SKM-1 (cell line): ENCODE data around the gene GRIA3.

Experiments
- DNase-seq: peaks from one replicate; lab custom pipeline; 2025; ENCODE audit not compliant: unreplicated experiment; lab: John Stamatoyannopoulos, UW

GRIA3 gene

DNA sequence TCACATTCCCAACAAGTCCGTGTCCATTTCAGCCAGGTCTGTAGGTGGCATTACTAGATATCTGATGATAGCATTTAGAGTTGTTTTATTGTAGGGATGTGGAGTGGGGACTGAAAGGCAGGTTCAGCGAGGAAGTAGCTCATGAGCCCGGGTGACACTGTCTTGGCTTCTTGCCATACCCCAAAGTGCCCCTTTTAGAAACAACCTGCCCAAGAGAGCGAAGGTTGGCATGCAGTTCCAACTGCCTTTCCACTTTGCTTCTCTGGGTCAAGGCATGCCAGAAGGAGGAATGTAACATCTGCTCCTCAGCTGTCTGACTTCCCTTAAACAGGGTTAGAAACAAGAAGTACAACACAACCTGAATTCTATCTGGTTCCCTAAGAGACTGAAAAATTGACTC lies 9.0 kb downstream of the GRIA3 start:
- DNase-seq = no peak

DNA sequence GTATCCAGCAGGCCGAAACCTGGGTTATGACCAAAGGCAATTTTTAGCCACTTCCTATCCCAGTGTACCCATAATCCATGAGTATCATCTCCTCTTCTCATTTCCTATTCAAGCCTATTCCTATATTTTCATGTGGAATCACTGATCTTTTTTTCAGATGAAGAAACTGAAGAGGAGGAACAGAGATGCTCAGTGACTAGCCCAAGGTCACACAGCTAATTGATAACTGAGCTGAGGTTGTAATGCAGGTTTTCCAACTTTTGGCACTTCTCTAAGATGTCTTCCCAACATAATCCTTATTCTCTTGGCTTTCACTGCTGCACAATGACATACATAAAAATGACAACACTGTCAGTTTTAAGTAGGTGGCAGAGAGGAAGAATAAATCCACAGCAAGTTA lies 15.3 kb downstream of the GRIA3 start:
- no peak for DNase-seq

DNA sequence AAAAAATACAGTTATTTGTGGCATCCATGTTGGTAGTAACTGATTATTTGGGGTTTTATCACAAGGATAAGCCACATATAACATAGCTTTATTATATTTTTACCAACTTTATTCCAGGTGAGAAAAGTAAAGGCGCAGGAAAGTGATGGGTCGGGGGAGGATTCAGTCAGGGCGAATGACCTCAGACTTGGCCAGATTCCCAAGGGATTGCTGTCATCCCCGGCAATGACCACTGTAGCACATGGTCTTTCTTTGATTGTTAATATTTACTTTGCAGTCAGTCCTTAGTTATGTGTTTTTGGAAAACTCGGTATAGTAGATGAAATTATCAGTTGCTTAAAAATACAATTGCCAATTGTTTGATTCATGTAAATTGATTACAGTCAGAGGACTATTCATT lies 17.6 kb downstream of the GRIA3 start:
- no peak for DNase-seq

DNA sequence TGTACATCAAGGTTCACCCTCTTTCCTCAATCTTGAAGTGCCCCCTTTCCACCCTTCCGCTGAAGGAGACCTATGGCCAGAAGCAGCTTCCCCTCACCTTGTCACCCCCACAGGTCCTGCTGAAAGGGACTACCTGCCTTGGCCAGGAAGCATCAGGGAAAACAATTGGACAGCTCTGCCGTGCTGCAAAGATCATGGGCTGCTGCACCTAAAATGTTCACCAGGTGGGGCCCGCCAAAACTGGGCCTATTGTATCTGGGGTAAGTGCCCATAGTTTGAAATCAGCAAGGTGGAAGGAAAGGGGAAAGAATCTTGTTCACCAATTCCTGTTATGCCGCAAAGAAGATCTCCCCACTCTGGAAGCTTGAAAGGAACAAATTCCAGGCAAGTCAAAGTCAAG lies 18.4 kb downstream of the GRIA3 start:
- no peak for DNase-seq

DNA sequence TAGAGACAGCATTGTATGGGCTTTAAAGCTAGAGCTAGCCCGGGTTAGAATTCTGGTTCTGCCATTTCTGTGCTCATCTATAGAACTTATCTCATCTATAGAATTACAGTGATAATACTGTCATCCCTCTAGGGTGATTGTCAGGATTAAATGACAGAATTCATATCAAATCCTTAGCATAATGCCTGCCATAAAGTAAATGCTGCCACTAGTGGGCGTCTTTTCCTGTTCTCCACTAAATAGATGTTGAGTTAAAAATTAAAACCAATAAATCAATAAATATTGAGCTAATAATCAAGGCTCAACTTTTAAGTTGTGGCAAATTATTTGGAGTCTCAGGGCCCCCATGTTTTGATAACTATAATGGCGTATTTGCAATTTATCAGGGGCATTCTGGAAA lies 19.7 kb downstream of the GRIA3 start:
- DNase-seq = no peak

DNA sequence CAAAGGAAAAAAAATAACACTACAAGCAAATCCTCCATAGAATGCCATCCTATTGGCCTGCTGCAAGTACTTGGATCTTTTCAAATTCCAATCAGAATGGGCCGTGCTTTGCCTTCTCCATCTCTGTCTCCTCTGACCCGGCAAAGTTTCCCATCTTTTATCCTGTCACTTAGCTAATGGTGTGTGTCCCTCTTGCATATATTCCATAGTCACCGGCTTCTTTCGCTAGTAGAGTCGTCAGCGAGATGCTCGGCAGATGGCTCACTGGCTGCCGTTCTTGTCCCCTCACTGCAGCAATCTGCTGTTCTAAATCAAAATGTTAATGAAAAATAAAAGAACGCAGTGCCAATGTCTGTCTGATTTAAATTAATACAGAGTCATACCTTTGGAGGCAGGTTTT lies 22.1 kb downstream of the GRIA3 start:
- DNase-seq = no peak

DNA sequence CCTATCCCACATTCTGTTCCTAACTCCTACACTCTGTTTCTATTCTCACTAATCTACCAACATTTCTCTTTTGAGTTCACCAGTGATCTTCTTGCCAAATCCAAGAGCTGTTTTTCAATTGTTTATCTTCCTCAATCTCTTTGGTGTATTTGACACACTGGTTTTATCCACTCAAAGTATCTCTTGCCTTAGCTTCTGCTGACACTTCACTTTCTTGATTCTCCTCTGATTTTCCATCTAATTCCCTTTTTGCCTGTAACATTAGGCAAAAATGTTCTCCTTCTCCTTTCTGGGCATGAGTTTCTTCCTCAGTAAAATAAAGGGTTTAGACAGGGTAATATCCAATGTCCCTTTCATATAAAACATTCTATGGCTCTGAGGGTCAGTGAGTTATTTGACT lies 26.2 kb downstream of the GRIA3 start:
- no peak for DNase-seq

DNA sequence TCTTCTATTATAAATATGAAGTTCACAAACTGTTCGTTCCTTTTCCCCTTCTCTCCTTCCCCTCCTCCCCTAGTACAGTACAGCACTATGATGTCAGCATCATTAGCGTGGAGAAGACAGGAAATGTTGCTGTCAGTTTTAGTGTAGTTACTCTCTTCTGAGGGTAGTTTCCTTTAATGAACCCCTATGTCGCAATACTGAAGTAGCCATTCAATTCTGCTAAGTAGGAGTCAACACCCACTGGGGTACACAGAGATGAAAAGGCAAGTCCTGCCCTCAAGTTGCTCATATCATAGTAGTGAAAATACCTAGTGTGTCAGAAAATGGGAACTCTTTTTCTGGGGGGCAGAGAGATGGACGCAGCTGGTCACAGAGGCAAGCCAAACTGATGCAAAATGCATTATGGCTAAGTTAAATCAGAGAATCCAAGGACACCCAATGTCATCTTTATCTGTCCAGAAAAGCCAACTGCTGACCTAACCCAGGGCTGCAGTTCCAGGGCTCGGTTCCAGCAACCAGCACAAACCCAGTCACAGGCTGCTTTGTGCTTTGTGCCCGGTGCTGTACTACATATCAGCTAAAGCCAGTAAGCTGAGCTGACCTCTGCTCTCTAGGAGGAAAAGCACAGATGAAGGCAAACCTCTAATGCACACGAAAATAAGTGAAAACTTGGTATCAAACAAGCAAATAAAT lies 31.5 kb downstream of the GRIA3 start:
- no peak for DNase-seq

DNA sequence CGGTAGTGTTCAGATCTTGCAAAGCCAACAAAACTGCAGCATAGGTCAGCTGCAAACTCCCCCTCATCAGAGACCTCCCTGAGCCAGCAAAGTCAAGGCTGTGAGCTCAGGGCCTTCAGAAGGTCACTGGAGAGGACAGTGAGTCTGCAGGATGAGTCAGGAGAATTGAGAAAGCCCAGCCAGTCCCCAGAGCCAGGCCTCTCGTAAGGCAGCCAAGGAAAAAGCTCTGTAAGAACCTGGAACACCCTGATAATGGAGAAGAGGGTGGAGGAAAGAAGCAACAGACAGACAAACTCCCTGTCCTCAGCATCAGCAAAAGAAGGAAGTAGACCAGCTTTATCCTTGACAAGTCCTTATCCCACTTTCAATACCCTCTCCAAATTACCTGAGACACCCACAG lies 33.0 kb downstream of the GRIA3 start:
- no peak for DNase-seq

DNA sequence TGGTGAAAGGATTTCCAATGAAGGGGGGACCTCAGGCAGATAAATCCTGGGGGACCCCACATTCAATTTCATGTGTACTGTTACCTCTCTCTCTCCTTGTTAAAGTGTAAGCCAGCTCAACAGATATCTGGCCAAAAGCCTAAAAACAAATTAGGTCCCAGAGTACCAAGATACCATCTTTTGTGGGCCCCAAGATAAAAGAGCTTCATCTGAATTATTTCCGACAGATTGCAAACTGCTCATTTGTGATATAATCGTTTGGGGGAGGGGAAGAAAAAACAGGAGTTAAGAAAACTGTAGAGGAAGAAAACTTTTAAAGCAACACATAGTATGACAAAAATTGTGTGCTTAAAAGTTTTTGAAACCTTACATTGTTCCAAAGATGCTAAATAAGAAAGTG lies 33.6 kb downstream of the GRIA3 start:
- no peak for DNase-seq

DNA sequence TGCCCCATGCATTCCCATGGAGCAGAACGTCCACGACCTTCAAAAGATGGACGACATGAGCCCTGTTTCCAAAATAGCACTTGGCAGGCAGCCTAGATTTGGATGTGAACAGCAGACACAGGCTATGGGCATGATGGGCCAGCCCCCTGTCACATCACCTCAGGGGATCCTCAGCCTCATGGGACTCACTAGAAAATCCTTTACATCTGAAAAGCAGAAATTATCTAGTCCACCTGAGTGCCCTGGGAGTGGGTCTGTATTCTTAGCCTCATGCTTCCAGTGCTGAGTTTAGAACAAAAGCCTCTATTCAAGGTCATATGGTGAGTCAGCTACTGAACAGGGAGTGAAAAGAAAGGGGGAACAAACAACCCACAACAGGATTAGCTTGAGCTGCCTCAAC lies 35.8 kb downstream of the GRIA3 start:
- DNase-seq = no peak

DNA sequence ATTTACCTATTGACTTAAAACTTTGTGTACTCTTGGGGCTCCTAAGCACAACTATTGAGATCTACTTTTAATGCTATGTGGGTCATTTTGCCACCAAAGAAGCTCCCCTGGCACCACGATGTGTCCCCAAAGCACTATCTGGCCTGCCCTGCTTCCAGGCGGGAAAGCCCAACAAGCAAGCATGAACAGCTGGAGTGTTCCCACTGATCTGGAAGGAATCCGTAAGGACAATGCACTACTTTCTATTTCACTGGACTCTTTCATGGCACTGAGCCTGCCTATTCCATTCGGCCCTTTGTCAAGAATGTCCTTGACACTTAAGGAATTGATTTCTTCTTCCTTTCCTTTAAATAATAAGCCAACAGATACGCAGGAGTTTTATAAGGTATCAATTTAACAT lies 38.8 kb downstream of the GRIA3 start:
- no peak for DNase-seq

DNA sequence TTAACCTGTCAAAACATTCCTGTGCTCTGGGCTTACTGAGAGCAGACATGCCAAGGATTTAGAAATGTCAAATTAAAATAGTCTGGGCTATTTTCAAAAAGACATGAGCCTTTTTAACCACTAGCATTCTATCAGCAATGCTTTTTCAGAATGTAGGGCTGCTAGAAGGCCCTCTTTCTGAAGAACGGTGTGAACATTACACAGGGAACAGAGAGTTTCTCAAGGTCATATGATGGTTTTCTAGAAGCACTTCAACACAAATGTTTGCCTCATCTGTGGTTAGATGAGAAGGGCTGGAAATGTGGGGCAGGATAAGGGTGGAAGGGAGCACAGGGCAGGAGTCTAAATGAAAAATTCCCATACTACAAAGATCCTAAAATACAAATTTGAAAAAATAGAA lies 39.3 kb downstream of the GRIA3 start:
- no peak for DNase-seq

DNA sequence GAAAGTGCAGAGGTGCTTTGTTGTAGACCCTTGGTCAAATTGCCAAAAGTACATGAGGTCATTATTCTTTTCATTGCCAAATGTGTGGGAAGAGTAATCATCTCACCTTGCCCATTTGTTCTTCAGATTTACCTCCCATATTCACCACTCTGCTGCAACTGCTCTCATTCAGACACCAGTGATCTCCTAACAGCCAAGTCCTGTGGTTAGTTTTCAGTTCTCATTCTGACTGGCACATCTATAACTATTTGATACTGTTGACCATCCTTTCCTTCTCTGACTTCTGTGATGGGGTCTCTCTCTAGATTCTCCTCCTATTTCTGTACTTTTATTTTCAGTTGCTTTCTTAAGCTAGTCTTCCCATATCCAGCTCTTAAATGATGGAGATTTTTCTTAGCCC lies 39.8 kb downstream of the GRIA3 start:
- DNase-seq = no peak

DNA sequence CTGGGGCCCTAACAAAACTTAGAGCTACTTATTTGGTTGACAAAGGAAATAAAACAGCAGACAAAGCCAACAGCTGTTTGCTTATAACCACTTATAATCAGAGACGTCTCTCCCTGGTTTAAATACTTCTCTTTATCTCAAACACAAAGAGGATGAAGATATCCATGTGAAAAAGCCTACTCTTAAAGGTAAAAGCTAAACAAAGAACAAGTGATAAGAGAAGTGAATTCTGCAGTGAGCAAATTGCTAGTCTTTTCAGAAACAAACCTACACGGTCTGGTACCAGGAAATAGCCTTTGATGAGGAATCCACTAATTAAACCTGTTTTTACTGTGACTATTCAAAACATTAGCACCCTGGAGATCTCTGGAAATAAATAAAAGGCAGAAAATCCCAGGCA lies 46.7 kb downstream of the GRIA3 start:
- DNase-seq = no peak

DNA sequence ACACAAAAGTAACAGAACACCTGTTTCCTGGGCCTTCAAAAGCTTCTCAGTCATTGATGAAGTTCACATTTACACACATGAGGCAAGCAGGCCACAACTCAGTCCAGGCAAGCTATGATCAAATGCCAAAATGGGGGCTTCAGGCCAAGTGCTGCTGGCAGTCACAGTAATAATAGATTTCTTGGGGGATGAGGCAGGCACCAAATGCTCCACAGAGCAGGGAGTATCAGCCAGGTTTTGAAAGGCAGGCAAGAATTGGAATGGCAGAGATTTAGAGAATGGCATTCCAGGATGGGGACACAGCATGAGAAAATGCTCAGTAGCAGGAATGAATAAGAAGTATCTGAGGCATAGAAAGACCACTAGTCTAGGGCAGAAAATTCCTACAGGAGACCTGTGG lies 52.8 kb downstream of the GRIA3 start:
- no peak for DNase-seq

DNA sequence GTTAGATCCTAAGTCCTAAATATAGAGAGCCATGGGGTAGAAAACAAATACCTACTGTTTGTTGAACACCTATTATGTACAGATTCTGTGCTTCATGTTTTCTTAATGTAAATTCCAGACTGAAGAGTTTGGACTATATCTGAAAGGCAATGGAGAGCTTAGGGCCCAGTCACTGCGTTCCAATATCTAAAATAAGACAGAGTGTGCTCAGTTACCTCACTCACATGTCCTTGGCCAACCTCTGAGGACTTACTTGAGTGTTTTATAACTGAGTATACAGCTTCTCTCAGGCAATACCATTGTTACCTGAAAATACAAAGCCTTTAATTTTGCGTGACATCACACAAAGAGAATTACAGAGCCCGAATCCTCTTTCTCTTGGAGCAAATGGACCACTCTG lies 53.2 kb downstream of the GRIA3 start:
- no peak for DNase-seq

DNA sequence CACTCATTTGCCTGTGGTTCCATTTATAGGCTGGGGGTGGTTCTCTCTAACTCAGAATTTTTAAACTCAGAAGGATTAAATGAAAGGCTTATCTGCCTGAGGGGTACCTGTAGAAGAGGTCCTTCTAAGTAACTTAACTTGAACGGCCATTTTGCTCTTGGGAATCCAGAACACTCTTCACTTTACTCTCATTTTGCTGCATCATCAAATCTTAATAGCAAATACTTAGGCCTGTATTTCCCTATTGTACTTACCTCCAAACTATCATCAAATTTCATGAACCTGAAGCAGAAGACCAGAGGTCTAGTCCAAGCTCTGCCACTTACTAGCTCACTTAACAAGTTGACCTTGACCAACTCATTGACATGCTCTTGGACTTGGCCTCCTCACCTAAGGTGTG lies 70.4 kb downstream of the GRIA3 start:
- no peak for DNase-seq

DNA sequence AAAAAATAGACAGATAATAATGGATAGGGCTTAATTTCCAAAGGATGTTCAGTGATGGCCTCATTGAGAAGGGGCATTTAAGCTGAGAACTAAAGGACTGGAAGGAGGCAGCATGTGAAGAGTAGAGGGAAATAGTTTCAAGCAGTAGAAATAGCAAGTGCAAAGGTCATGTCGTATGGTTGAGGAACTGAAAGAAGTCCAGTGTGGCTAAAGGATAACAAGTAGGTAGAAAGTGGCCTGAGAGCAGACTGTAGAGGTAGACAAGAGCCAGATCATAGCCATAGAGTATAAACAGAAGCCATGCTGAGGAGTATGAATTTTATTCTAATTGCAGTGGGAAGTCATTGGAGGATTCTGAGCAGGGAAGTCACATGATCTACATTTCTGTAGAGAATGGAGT lies 72.3 kb downstream of the GRIA3 start:
- no peak for DNase-seq

DNA sequence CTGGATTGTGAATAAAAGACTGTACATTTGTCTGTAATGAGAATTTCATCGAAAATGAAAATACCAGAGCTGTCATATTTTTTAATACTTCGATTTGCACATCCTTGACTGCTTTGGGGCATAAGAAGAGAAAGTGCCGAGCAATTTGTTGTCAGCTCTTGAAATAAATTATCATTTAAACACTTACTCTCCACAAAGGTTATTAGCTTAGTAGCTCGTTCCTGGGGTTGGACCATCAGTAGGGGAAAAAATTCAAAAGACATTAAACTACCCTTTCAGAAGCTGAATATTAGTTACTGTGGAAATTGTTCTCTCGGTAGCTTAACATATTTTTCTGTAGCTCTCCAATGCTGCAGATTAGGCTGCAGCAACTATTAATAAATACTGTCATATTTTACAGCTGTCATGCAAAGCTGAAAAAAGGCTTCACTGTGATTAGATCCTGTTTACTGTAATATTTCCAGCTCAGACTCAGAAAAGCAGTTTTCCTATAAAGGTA lies 76.9 kb downstream of the GRIA3 start:
- DNase-seq = no peak

DNA sequence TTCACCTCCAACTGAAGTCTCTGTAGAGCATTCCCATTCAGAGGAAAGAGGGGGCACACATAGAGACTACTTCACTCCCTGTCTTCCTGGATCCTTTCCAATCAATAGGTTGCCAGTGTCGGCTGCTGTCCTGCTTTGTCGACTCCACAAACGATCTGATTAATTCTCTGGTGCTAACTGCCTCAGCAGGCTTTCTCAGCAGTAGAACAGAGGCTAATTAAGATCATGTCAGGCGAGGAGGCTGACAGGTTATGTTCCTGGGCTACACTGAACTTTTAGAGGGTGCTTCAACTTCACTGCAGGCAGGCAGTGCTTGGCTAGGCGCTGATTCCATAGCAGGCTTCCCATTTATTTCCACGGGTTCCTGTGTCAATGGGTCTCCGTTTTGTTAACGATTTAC lies 79.2 kb downstream of the GRIA3 start:
- DNase-seq = no peak

DNA sequence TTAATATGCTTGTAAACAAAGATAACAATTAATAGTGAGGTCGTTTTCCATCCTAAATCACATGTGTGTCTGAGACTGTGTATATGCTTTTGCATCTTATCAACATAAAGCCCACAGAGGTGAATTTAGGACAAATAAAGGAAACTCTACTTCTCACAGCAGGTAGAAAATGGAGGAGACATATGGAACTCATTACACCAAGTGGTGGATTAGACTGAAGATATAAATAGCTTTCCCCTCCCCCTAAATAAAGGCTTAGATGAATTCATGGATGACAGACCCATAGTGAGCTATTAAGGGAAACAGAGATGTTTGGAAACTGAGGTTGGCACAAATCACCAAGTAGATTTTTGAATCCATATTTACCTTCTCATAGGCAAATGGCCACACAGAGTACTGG lies 79.7 kb downstream of the GRIA3 start:
- no peak for DNase-seq

DNA sequence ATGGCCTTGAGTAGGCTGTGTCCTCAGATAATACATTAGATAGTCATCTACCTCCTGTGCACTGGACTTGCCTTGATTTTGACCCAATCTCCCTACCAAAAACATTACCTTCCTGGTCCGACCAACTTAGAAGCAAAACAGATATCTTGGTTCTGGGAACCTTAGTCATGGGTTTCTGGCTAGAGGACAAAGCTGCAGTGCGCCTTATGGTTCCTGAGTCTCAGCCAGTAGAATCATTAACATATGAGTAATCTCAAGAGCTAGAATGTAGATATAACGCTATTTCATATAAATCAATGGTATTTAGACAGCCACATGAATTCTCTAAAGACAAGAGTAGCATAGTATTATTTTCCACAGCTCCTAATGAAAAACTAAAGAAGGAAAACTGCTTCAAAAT lies 83.1 kb downstream of the GRIA3 start:
- DNase-seq = no peak

DNA sequence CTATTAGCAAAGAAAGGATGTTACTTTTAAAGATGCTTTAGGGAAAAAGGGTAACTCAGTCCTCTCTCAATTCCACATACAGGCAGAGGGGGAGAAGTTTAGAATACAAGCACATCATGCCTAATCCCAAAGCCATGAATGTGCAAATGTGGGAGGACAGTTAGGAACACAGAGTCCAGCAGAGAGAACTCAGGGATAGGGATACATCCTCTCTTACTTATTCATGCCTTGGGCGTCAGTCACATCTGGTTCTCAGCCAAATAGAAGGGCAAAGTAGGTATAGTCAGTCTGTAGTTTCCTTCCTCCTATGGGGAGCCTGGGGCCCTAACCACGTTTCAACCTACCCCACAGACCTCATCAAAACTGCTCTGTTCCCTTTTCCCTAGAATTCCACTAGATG lies 87.8 kb downstream of the GRIA3 start:
- no peak for DNase-seq
